K562 (cell line): ENCODE results near the gene COL15A1. TPM values are rescaled to one million over a fixed set of nuclear protein-coding genes. Genes with fewer than 3 reads are reported as not detected.

Experiments used
- ADNP ChIP-seq: fragments of 200-800 bp; sonication (Bioruptor generic); IDR thresholded peaks from 2 replicates; pipeline ENCODE4 v1.6.1; 2016; ENCODE audit warnings: missing genetic modification characterization, missing compliant biosample characterization
- ATF1 ChIP-seq, 2 experiments: fragments of 450-650 bp in 1 of 2; IDR thresholded peaks; 2 replicates each; pipeline ENCODE4 v1.6.1; 2016; ENCODE audit warnings: missing compliant biosample characterization in 1 of 2, missing genetic modification characterization in 1 of 2
- CBX2 ChIP-seq: fragments of 200-600 bp; sonication (generic); IDR thresholded peaks from one replicate; pipeline ENCODE4 v1.6.1; 2012; ENCODE audit warnings: mild to moderate bottlenecking, low read length, inconsistent platforms; ENCODE audit not compliant: insufficient read depth, poor library complexity, severe bottlenecking
- CREB3L1 ChIP-seq: fragments of 450-650 bp; IDR thresholded peaks from 2 replicates; pipeline ENCODE4 v1.6.1; 2014; ENCODE audit warnings: low read depth, mild to moderate bottlenecking, moderate library complexity, borderline replicate concordance
- EWSR1 ChIP-seq: fragments of 450-650 bp; IDR thresholded peaks from 2 replicates; pipeline ENCODE4 v1.6.1; 2018; ENCODE audit warnings: borderline replicate concordance, mild to moderate bottlenecking, low read depth, moderate library complexity; ENCODE audit not compliant: partially characterized antibody
- FOXJ3 ChIP-seq: sonication (generic); formaldehyde crosslinking; IDR thresholded peaks from 2 replicates; pipeline ENCODE4 v1.4.0; 2020; ENCODE audit warnings: mild to moderate bottlenecking, missing genetic modification reagents
- GATAD2B ChIP-seq: fragments of 450-650 bp; IDR thresholded peaks from 2 replicates; pipeline ENCODE4 v1.6.1; 2017; ENCODE audit warnings: mild to moderate bottlenecking, borderline replicate concordance
- MEF2D ChIP-seq: conservative IDR thresholded peaks from 2 replicates; pipeline ENCODE4 v1.6.1; 2016; ENCODE audit warnings: low read depth, missing genetic modification characterization, missing compliant biosample characterization
- NR2C1 ChIP-seq, 2 experiments: fragments of 450-650 bp; IDR thresholded peaks; 2 replicates each; pipeline ENCODE4 v1.6.1; 2017; ENCODE audit warnings: mild to moderate bottlenecking in 2 of 2, antibody characterized with exemption in 1 of 2, inconsistent platforms in 1 of 2, missing compliant biosample characterization in 1 of 2, missing genetic modification characterization in 1 of 2
- POU5F1 ChIP-seq: fragments of 150-350 bp; IDR thresholded peaks from 2 replicates; pipeline ENCODE4 v1.6.1; 2014; ENCODE audit warnings: borderline replicate concordance, low read length, low read depth, mild to moderate bottlenecking; ENCODE audit not compliant: partially characterized antibody
- PREB ChIP-seq: sonication (generic); formaldehyde crosslinking; IDR thresholded peaks from 2 replicates; pipeline ENCODE4 v1.8.1; 2023; ENCODE audit warnings: mild to moderate bottlenecking, missing genetic modification reagents
- RFX7 ChIP-seq: fragments of 250-450 bp; sonication (Bioruptor Pico); IDR thresholded peaks from 2 replicates; pipeline ENCODE4 v1.5.1; 2021; ENCODE audit warnings: mild to moderate bottlenecking
- STAG1 ChIP-seq: sonication (generic); formaldehyde crosslinking; IDR thresholded peaks from 2 replicates; pipeline ENCODE4 v1.5.0; 2020; ENCODE audit warnings: missing genetic modification reagents, borderline replicate concordance
- TCFL5 ChIP-seq: fragments of 250-450 bp; sonication (Bioruptor Pico); conservative IDR thresholded peaks from 2 replicates; pipeline ENCODE4 v1.6.1; 2021; ENCODE audit warnings: mild to moderate bottlenecking, moderate library complexity, matching md5 sums
- TEAD1 ChIP-seq, 2 experiments: fragments of 450-650 bp in 1 of 2; sonication (generic) in 1 of 2; formaldehyde crosslinking; IDR thresholded peaks; 2 replicates each; pipeline versions ENCODE4 v1.4.0 to v1.8.0; 2020 to 2022; ENCODE audit warnings: mild to moderate bottlenecking in 2 of 2, missing genetic modification reagents in 1 of 2
- TSHZ1 ChIP-seq: fragments of 250-450 bp; sonication (Bioruptor Pico); IDR thresholded peaks from 2 replicates; pipeline ENCODE4 v1.4.0; 2020; ENCODE audit warnings: mild to moderate bottlenecking, moderate library complexity
- ZBED1 ChIP-seq: IDR thresholded peaks from 2 replicates; pipeline ENCODE4 v1.6.1; 2014
- ZKSCAN1 ChIP-seq: fragments of 150-350 bp; IDR thresholded peaks from 2 replicates; pipeline ENCODE4 v1.6.1; 2016; ENCODE audit warnings: low read depth, low read length
- ZNF124 ChIP-seq: sonication (generic); formaldehyde crosslinking; IDR thresholded peaks from 2 replicates; pipeline ENCODE4 v1.8.1; 2022; ENCODE audit warnings: missing genetic modification reagents
- ZNF217 ChIP-seq: sonication (generic); formaldehyde crosslinking; IDR thresholded peaks from 2 replicates; pipeline ENCODE4 v1.8.0; 2022; ENCODE audit warnings: mild to moderate bottlenecking, missing genetic modification reagents
- ZNF551 ChIP-seq: fragments of 250-450 bp; sonication (Bioruptor Pico); IDR thresholded peaks from 2 replicates; pipeline ENCODE4 v1.5.0; 2021; ENCODE audit warnings: mild to moderate bottlenecking, moderate library complexity
- polyA plus RNA-seq, 8 experiments: library from polyadenylated mRNA; depleted of rRNA in 4 of 8; stranded (reverse) in 5 of 8; unstranded in 3 of 8; fragments of >200 nt; fragmentation: Nextera tagmentation in 2 of 8; fragmentation: Illumina TruSeq in 1 of 8; extraction: Ambion mirVana in 2 of 8; extraction: Trizol in 1 of 8; gene quantifications; 2 replicates each; pipeline versions ENCODE4 v1.2.1 to v1.2.3, GENCODE V29; 2011 to 2014; ENCODE audit warnings: inconsistent platforms in 1 of 8, missing spikeins in 1 of 8
- total RNA-seq, 7 experiments: library from RNA; depleted of rRNA in 6 of 7; stranded (reverse); fragments of >200 nt in 6 of 7; fragmentation: Illumina TruSeq in 2 of 7; extraction: Trizol in 2 of 7; gene quantifications; 2 replicates each; pipeline versions ENCODE4 v1.2.1 to v1.2.3, GENCODE V29; 2011 to 2021; ENCODE audit warnings: low replicate concordance in 1 of 7

COL15A1 gene
- total and polyA plus RNA-seq, 9 of the 15 experiments (the other 6 are each of a cell fraction or from before 2014, with no cell fraction given): 0.46 to 5.1 (median 2.6) TPM

- TF ChIP-seq NR2C1 (IDR thresholded peaks at IDR 0.05) (no peak), NR2C1 (tag; IDR thresholded peaks at IDR 0.05) (no peak), RFX7 (CRISPR knock-in tag) (no peak), ZBED1 (0 out of 2 replicates have a peak, but pooled peaks have one; percentile 32), ATF1 (CRISPR knock-in tag; IDR thresholded peaks at IDR 0.05) (no peak), ATF1 (tag; IDR thresholded peaks at IDR 0.05) (no peak), ADNP (peak; percentile 43; the same call in 1 of the 2 replicates), GATAD2B (peak; percentile 81; the same call in 1 of the 2 replicates), EWSR1 (no peak), MEF2D (tag) (0 out of 2 replicates have a peak, but pooled peaks have one; percentile 38), ZNF551 (CRISPR knock-in tag) (no peak), TEAD1 (CRISPR knock-in tag; IDR thresholded peaks at IDR 0.05) (peak in 1 of 2 experiments; percentile 36; a peak in 1 of 4 replicates), TSHZ1 (CRISPR knock-in tag) (no peak), CREB3L1 (no peak), FOXJ3 (CRISPR knock-in tag) (no peak), TCFL5 (CRISPR knock-in tag) (no peak), CBX2 (no peak), ZNF124 (no peak), ZNF217 (CRISPR knock-in tag) (no peak), STAG1 (CRISPR knock-in tag) (no peak), ZKSCAN1 (no peak), POU5F1 (no peak), PREB (CRISPR knock-in tag) (no peak)
Measured at GRCh38 chr9:99057665-99058625, 114.2 kb downstream of the COL15A1 start (continued).
